C4-2B (cell line): ENCODE results near the gene PPP2R3B.
"Not testable (repeated sequence)": the region's sequence is repeated elsewhere in the genome, so short reads cannot be mapped to it uniquely, and the experiment has no call there.

ENCODE experiments used
- H3K27ac ChIP-seq: fragments of 450-650 bp; 2 replicates; pipeline ENCODE4 v1.5.1; 2017
- CTCF ChIP-seq: fragments of 450-650 bp; conservative IDR thresholded peaks from 2 replicates; pipeline ENCODE4 v1.5.1; 2017; ENCODE audit warnings: mild to moderate bottlenecking
- ZFX ChIP-seq: fragments of 450-650 bp; IDR thresholded peaks from 2 replicates; pipeline ENCODE4 v1.6.1; 2017

The PPP2R3B gene

DNA sequence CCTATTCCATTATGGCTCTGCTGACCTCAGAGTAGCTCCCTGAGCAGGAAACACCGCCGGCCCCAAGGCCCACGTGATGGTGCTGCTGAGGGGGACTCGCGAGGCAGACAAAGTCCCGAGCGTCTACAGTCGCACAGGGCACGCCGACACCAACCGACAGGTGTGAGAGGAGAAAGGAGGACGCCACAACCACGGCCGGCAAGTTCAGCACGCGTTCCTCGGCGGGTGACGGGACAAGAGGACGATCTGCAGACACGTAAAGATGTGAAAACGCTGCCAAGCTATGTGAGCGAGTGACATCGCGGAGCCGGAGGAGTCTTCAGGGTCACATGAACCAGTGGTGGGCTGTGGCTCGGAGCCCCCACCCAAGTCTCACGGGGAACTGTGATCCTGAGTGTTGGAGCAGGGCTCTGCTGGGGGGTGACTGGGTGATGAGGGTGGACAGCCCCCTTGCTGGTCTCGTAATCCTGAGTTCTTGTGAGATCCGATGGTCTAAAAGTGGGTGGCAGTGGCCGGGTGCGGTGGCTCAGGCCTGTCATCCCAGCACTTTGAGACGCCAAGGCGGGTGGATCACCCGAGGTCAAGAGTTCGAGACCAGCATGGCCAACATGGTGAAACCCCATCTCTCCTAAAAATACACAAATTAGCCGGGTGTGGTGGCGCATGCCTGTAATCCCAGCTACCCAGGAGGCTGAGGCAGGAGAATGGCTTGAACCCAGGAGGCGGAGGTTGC is 34.0 kb downstream of the PPP2R3B start:
- no peak overlapping the region for H3K27ac ChIP-seq
- no peak for TF ChIP-seq ZFX
- no peak for TF ChIP-seq CTCF

DNA sequence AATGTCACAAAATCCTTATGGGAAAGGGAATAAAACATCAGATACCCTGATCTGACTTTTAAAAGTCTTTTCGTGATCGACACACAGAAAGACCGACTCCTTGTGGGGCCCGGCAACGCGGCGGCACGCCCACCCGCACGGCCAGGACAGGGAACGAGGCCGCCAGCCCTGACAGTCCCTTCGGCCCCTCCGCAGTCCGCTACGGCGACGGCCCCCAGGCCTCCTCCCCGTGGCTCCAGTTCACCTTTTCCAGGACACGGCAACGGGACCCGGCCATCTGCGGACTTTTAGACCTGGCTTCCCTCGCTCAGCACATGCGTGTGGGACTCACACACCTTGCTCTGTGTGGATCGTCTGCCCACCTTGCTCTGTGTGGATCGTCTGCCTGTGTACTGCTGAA is 34.5 kb downstream of the PPP2R3B start:
- TF ChIP-seq ZFX (no peak), CTCF (no peak)
- H3K27ac ChIP-seq, result no peak overlapping the region

GRCh38 chrX:351736-352135 is 35.0 kb downstream of the PPP2R3B start:
- no peak overlapping the region for H3K27ac ChIP-seq
- no peak for TF ChIP-seq ZFX
- no peak for TF ChIP-seq CTCF

GRCh38 chrX:351324-351641 is 35.4 kb downstream of the PPP2R3B start:
- not testable (repeated sequence) for H3K27ac ChIP-seq

- TF ChIP-seq ZFX (no peak), CTCF (no peak)
- no peak overlapping the region for H3K27ac ChIP-seq
Measured at GRCh38 chrX:350534-351323, 36.0 kb downstream of the PPP2R3B start.

DNA sequence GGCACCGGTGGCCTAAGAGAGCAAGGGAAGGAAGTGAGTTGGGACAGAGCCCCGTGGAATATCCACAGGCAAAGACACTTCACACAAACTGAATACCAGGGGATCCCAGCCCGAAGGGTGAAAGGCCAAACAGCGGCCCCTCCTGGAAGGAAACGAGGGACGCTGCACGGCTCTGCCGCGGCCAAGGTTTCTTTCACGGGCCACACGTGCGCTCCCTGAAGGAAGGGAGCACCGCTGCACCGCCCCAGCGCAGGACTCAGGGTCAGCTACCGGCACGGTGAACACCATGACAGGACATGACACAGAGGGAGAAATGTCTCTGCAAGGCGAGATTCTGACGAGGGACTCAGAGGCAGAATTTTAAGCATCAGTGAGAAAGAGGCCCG is 36.6 kb downstream of the PPP2R3B start:
- no peak overlapping the region for H3K27ac ChIP-seq
- TF ChIP-seq CTCF, result no peak
- no peak for TF ChIP-seq ZFX

- H3K27ac ChIP-seq, result no peak overlapping the region
- no peak for TF ChIP-seq CTCF
- TF ChIP-seq ZFX, result no peak
Measured at GRCh38 chrX:349702-350101, 37.0 kb downstream of the PPP2R3B start.

GRCh38 chrX:349196-349595 is 37.5 kb downstream of the PPP2R3B start:
- H3K27ac ChIP-seq, result no peak overlapping the region
- TF ChIP-seq ZFX (no peak), CTCF (no peak)
